Frontal cortex (tissue), 4 donors: ENCODE measurements around the gene NF1. TPM values are rescaled to one million over a fixed set of nuclear protein-coding genes. Genes with fewer than 3 reads are reported as not detected.
"Not testable (repeated sequence)": the region's sequence is repeated elsewhere in the genome, so short reads cannot be mapped to it uniquely, and the experiment has no call there.

ENCODE experiments used
- DNase-seq, 2 donors: peaks; one replicate each; pipeline ENCODE4 v3.0.0; 2012; ENCODE audit warnings: low spot score in 2 of 2
- FAIRE-seq: peaks from 2 replicates; lab custom pipeline; 2012; peaks lifted over from hg19 to GRCh38; lab: Jason Lieb, UNC
- total RNA-seq: library from RNA; depleted of rRNA; stranded (reverse); fragments of >200 nt; gene quantifications from one replicate; pipeline ENCODE4 v1.2.3, GENCODE V29; 2014
- donor health status: control.
- donor health status: control.
- donor health status: control.

The NF1 gene
- total RNA-seq, 1 donor from 2014 or later = 96.6 TPM

DNA sequence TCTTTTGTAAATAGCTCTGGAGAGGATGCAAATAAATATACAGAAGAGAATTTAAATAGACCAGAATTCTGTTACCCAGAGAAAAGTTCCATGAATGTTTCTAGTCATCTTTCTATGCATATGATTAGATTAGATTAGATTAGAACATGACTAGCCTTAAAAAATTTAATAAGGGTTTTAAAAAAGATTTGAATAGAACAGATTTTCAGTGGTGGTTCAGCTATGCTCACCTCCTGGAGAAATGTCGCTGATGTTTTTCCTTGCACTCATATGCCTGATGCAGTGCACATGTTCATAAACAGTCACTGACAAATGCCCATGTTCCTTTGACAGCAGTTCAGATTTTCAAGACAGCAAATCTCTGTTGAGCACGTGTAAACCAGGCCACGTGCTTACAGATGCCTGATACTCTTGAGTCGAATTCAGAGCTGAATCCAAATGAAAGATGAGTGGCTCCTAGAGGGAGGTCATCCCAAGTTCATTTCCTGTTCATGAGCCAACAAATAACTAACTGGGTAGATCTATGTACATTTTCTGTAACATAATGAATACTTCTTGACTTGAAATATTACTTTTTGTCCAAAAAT, 276.8 kb downstream of the NF1 start:
- FAIRE-seq (no peak), DNase-seq (no peak)

DNA sequence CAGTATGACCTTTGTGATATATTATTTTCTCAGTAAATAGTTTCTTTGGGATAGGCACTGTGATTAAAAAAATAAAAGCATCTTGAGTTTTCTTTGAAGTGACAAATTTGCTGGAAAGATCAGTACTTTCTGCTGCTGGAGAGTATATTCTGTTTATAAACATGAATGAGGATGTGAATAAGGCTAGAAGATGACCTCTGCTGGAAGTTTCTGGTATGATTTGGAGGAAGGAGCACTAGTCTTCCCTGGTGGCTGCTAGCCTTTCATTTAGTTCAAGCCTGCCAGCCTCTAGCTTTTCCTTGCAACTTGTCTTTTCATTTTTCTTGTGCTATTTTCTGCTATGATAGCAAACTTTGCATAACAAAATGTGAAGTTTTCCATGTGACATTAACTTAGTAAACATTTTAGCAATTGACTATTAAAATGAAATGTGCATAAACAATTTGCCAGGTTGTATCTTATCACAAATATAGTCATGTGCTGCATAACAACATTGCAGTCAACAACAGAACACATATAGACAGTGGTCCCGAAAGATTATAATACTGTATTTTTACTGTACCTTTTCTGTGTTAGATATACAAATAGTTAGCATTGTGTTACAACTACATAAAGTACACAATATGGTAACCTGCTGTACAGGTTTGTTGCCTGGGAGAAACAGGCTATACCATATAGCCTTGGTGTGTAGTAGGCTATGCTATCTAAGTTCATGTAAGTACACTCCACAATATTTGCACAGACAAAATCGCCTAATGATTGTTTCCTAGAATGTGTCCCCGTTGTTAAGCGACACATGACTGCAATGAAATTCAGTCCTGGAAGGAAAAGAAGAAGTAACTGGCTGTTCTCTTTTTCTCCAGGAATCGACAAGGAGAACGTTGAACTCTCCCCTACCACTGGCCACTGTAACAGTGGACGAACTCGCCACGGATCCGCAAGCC, 278.6 kb downstream of the NF1 start:
- DNase-seq = no peak
- FAIRE-seq = peak; percentile 90

DNA sequence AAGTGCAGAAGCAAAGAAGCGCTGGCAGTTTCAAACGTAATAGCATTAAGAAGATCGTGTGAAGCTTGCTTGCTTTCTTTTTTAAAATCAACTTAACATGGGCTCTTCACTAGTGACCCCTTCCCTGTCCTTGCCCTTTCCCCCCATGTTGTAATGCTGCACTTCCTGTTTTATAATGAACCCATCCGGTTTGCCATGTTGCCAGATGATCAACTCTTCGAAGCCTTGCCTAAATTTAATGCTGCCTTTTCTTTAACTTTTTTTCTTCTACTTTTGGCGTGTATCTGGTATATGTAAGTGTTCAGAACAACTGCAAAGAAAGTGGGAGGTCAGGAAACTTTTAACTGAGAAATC, 279.3 kb downstream of the NF1 start:
- FAIRE-seq (no peak), DNase-seq (no peak)

DNA sequence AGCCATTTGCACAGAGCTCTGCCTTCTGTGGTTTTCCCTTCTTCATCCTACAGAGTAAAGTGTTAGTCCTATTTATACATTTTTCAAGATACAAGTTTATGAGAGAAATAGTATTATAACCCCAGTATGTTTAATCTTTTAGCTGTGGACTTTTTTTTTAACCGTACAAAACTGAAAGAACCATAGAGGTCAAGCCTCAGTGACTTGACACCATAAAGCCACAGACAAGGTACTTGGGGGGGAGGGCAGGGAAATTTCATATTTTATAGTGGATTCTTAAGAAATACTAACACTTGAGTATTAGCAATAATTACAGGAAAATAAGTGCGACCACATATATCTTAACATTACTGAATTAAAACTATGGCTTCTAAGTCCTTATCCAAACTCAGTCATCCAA, 279.7 kb downstream of the NF1 start:
- FAIRE-seq (no peak), DNase-seq (no peak)

DNA sequence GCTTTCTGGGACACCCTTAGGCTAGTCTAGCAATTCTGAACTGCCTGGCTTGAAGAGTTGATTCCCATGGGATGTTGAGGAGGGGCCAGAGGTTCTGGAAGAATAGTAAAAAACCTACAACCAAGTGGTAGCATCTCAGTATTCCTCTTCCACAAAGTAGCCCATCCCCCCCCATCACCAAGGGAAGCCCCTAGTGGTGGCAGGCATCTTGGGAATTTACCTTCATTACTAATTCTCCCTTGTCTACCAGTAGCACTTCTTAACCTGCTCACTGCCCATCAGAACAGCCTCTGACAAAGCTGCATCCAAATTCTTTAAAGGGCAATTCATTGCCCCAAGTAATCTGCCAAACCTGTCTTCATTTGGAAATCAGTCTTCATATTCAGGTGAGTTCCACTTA, 283.9 kb downstream of the NF1 start:
- no peak for DNase-seq
- FAIRE-seq = no peak

DNA sequence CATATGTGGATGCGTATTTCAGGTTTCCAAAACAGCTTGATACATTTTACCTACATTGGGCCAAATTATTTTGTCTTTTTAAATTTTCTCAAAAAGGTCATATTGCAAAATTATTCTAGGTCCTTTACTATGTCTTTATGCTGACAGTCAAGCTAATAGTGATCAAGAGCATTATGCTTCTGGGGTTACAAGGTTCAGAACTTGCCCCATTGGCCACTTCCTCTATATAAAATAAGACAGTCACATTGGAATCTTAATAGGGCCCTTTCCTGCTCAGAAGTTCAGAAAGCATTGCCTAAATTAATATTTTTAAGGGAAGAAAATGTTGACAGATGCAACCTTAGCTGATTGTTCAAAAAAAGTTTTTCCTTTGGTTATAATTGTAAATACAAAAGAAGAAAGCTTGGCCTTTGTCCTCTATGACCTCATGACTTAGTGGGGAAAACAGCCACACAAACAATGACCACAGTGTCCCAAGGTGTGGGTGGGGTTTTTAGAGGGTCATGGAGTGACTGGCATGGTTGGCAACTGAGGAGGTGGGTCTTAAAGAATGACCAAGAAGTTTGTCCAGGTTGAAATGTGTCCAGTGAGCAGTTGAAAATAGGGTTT, 284.9 kb downstream of the NF1 start:
- FAIRE-seq = no peak
- no peak for DNase-seq

DNA sequence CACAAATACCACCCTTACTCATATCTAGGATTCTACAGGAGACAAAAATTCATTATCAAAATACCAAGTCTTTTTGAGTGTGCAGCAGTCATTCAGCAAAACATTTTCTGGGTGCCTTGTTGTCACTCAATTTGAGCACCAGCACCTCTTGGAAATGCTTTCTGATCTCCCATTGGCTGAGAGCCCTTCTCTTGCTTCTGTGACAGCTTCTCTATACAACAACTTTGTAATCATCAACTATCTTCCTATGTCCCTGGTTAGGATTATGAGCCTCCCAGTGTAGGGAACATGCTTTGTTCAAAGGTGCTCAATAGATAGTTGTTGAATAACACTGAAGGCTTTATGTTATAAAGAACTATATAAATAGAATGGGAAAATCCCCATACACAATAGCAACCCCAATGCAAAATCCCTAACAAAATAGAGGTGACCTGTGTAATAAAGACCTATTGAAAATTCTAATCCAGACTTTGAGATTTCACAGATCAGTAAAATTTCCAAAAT, 286.4 kb downstream of the NF1 start:
- FAIRE-seq (no peak), DNase-seq (no peak)

DNA sequence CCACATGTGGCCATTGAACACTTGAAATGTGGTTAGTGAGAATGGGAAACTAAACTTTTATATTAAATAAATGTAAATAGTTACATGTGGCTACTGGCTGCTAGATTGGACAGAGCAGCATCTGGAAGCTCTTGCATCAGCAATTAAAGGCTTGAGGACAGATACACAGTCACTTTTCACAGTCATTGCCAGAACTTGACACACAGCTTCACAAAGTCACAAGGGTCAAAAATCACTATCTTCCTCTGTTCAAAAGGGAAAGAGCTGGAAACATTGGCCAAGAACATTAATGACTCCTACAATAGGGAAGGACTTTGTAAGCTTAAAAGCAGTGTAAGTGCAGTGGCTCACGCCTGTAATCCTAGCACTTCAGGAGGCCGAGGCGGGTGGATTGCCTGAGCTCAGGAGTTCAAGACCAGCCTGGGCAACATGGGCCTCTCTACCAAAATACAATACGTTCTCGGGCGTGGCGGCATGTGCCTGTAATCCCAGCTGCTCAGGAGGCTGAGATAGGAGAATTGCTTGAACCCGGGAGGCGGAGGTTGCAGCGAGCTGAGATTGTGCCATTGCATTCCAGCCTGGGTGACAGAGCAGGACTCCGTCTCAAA, 288.0 kb downstream of the NF1 start:
- not testable (repeated sequence) for DNase-seq, FAIRE-seq

DNA sequence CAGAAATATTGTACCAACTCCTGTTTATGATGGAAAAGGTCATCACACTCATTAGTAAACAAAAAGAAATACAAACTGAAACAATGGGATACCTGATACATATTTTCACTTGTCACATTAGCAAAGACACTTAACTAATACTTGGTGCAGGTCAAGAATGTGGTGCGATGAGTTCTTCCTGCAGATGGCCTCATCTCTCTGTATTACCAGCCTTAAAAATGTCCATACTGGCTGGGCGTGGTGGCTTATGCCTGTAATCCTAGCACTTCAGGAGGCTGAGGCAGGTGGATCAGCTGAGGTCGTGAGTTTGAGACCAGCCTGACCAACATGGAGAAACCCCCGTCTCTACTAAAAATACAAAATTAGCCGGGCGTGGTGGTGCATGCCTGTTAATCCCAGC, 288.7 kb downstream of the NF1 start:
- FAIRE-seq, DNase-seq: not testable (repeated sequence)

DNA sequence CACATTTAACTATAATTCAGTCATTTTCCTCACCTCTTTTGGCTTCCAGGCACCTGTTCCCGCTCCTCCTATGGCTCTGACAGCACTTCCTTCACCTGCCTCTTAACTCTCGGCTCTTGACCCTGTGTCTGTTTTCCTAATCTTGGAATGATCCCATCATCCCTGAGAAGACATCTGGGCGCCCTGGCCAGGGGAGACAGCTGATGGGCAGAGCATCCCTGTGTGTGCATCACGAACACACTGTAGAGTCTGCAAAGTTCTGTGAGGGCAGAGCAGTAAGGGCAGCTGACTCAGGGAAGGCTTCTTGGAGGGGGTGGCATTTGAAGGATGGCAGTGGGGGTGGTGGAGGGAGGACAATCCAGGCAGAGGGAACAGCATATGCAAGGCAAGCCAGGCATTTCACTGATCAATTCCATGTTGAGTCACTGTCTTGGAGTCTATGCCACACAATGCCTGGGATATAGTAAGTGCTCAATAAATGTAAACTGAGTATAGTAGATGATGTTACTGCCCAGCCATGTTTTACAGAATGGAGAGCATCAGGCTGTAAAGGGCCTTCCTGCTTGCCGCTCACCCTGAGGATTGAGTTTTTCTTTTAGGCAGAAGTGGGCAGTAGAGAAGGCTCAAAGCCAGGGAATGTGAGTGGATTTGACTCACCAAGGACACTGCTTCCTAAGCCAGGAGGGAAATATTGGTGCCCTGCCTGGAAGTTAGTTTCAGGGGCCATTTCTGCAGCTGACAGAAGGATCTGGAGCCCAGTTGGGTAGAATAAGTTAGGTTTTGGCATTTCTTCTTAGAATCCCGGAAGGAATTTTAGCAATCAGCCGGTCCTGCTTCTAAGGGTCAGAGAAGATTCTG, 290.9 kb downstream of the NF1 start:
- FAIRE-seq (no peak), DNase-seq (no peak)

DNA sequence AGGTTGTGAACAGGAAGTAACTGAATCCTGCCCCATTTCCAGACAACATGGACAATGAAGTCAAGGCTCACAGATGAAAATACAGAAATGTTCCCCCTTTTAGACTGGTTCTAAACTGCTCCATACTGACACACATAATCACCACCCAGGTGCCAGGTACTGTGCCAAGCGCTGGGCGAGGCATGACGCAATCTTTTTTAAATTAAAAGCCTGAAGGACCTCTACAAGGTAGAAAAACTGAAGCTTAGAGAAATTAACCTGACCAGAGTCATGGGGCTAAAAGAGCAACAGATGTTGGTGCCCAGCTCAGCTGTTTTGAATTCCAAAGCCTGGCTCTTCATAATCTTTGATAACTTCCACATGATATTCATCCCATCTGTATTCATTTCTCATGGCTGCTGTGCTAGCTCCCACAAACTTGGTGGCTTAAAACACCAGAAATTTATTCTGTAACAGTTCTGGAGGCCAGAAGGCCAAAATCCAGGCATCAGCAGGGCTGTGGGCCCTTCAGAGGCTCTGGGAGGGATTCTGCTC, 291.8 kb downstream of the NF1 start:
- DNase-seq = no peak
- FAIRE-seq = no peak

DNA sequence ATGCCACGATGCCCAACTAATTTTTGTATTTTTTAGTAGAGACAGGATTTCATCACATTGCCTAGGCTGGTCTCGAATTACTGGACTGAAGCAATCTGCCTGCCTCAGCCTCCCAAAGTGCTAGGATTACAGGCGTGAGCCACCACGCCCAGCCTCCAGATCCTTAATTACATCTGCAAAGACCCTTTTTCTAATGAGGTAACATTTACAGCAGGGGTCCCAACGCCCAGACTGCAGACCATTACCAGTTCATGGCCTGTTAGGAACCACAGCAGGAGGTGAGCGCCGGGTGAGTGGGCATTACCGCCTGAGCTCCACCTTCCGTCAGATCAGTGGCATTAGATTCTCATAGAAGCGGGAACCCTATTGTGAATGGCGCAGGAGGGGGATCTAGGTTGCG, 292.7 kb downstream of the NF1 start:
- FAIRE-seq (no peak), DNase-seq (no peak)

DNA sequence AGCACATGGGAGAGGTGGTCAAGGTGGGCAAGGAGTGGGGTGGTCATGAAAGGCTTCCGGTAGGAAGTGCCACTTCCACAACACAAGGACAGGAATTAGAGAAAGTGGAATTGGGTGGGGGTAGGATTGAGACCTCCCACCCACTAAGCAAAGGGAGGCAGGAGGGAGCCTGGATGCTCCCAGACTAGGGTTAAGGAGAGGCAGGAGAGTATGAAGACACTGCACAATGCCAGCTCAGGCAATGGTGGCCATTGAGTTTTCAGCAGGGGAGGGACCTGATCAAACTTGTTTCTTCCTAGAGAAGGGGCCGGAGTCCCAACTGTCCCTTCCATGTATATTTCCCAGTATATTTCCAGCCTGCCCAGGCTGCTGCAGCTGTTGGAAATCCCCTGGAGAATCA, 293.6 kb downstream of the NF1 start:
- no peak for DNase-seq
- FAIRE-seq = no peak

DNA sequence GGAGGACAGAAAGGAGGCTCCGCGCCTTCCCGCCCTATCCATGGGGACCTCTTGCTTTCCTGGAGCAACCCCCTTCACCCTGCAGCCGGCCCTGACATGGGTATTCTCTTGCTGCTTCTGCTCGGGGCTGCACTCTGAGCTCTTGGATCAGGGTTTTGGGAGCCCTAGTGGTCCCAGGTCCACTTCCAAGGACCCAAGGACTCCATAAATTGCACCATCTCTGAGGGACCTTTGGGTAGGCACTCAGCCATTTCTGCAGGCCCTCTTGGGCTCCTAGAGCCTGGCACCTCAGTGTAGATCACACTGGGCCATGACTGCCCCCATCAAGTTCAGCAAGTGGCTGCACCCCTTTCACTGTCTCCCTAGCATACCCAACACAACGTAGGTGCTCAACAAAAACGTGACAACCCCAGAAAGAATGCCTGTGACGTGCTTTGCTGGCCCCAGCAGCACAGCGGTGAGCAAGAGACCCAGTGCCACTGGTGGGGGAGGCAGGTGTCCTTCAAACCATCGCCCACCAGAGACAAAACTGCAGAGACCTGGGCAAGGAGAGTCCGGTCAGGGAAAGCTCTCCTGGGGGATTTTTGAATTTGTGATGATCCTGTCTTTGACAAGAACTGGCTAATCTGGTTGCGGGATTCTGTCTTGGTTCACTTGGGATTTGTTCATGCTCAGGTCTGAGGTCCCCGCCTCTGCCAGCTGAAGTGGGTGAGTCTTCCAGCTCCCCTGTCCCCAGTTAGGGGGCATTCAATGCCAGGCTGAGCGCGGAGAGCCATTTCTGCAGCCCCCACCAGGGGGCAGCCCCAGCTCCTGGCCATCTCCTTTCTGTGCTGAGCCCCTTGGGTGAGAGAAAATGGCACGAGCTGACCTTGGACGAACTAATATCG, 294.2 kb downstream of the NF1 start:
- FAIRE-seq = no peak
- DNase-seq = peak in 1 of 2 donors; percentile 60

DNA sequence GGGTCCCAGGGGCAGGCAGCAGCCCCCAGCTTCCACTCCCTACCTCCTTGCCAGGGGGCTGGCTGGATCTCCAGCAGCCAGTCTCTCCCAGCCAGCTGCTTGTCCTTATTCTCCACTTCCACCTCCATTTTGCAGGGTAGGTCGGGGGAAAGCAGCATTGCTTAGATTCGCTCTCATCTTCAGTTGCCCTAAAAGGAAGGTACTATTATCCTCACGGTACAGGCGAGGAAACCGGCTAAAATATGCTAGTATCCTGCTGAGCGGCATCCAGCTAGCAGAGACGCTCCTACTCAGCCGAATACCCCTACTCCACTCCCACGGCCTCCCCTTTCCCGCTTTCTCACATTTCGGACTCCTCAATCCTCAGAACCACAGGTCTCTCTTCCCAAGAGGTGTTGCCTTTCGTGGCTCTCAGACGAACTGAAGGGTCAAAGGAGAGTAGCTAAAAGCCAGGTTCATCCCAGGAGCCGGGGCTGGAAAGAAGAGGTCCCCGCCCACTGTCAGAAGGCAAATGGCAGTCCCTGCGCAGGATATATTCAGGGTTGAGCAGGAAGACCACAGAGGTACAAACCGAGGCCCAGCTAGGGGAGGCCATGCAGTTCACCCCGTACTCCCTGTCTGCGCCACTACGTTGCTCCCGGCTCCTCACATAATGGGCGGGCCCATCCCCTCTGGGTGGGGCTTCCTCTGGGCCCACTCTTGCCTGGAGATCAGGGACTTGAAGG, 295.0 kb downstream of the NF1 start:
- no peak for FAIRE-seq
- DNase-seq = no peak

DNA sequence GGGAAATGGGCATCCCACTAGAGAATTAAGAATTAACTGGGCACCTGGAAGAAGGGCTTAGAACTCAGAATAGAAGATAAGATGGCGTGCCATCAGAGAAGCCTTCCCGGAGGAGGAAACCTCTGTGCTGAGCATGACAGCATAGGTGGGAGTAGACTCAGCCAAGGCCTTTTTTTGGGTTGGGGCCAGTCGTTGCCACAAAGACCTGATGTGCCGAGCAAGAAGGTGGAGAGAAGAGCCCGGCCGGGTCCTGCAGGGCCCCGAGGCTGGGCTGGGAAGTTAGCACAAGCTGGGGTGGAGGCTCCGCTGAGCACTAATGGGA, 295.6 kb downstream of the NF1 start:
- DNase-seq (no peak), FAIRE-seq (no peak)

DNA sequence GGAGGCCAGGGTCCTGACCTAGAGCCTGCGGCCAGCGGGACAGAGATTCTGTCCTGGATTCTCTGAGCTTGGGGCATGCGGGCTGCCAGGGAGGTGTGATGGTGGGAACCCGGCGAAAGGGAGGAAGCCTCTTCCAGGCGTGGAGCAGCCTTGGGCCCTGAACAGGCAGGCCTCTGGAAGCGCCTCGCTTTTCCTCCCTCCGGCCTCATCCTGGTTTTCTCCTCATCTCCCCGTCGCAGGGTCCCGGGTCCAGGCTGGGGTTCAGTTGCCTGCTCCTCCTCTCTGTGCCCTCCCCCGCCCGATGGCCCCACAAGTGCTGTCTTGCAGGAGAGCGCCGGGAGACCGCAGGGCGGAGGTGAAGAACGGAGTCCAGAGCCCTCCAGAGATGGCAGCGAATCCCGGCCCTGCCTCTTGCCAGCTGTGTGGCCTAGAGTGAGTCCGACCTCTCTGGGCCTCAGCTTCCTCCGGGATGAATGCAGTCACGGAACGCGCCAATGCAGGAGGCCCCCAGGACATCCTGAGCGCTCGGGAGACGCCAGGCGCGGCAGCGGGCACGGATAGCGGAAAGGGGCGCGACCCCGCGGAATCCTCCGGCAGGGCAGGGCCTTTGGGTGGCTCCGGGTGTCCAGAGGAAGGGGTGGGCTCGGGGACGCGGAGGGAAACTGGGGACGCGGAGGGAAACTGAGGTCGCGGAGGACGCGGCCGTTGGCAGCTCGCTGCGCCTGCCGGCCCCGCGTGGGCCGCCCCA, 296.1 kb downstream of the NF1 start:
- DNase-seq (no peak), FAIRE-seq (no peak)
